OCI-LY3 (cell line): ENCODE results near the gene SPEF1.

Experiments
- H2AFZ ChIP-seq: fragments of 200-600, 300-600 bp; shearing (Covaris generic); 2 replicates; pipeline ENCODE4 v1.6.0; 2014; ENCODE audit warnings: antibody characterized with exemption, low read depth, low read length
- H3K27ac ChIP-seq: fragments of 200-600, 300-600 bp; sonication (generic); 2 replicates; pipeline ENCODE4 v1.5.1; 2014; ENCODE audit warnings: mild to moderate bottlenecking, low read length, moderate library complexity, mixed read lengths
- H3K27me3 ChIP-seq: fragments of 200-600, 300-600 bp; sonication (generic); 2 replicates; pipeline ENCODE4 v1.6.1; 2014; ENCODE audit warnings: low read depth, low read length, mixed read lengths
- H3K36me3 ChIP-seq: fragments of 200-600, 300-600 bp; sonication (generic); replicated peaks from 2 replicates; pipeline ENCODE3; 2014; ENCODE audit warnings: low read depth, low read length, mixed read lengths
- H3K4me1 ChIP-seq: fragments of 300-600, 200-600 bp; sonication (generic); 2 replicates; pipeline ENCODE4 v1.6.1; 2014; ENCODE audit warnings: low read length, mixed read lengths
- H3K4me2 ChIP-seq: fragments of 200-600, 300-600 bp; sonication (generic); 2 replicates; pipeline ENCODE4 v1.6.1; 2014; ENCODE audit warnings: low read length, mixed read lengths
- H3K4me3 ChIP-seq: fragments of 300-600, 200-600 bp; sonication (generic); 2 replicates; pipeline ENCODE4 v1.5.1; 2014; ENCODE audit warnings: antibody characterized with exemption, mild to moderate bottlenecking, low read length, moderate library complexity
- H3K79me2 ChIP-seq: fragments of 300-600, 200-600 bp; shearing (Covaris generic); 2 replicates; pipeline ENCODE4 v1.6.1; 2014; ENCODE audit warnings: mild to moderate bottlenecking, low read length, mixed read lengths
- H3K9ac ChIP-seq: fragments of 300-600, 200-600 bp; shearing (Covaris generic); 2 replicates; pipeline ENCODE4 v1.6.0; 2014; ENCODE audit warnings: mild to moderate bottlenecking, low read length, moderate library complexity
- H3K9me3 ChIP-seq: fragments of 200-600, 300-600 bp; shearing (Covaris generic); 2 replicates; pipeline ENCODE4 v1.6.1; 2014; ENCODE audit warnings: low read length, mixed read lengths; ENCODE audit not compliant: insufficient read depth
- H4K20me1 ChIP-seq: fragments of 200-600, 300-600 bp; sonication (generic); 2 replicates; pipeline ENCODE4 v1.6.1; 2016; ENCODE audit warnings: low read length, mixed read lengths; ENCODE audit not compliant: insufficient read depth
- EZH2phosphoT487 ChIP-seq: fragments of 200-600 bp; shearing (Covaris generic); IDR thresholded peaks from 2 replicates; pipeline ENCODE4 v1.6.1; 2018; ENCODE audit warnings: antibody characterized with exemption, mixed run types, low read depth
- TF ChIP-seq, protein P1 (sequence below): fragments of 200-600, 300-600 bp; sonication (generic); IDR thresholded peaks from 2 replicates; pipeline ENCODE4 v1.5.1; 2014; ENCODE audit warnings: antibody characterized with exemption, low read length, low read depth

The SPEF1 gene

DNA sequence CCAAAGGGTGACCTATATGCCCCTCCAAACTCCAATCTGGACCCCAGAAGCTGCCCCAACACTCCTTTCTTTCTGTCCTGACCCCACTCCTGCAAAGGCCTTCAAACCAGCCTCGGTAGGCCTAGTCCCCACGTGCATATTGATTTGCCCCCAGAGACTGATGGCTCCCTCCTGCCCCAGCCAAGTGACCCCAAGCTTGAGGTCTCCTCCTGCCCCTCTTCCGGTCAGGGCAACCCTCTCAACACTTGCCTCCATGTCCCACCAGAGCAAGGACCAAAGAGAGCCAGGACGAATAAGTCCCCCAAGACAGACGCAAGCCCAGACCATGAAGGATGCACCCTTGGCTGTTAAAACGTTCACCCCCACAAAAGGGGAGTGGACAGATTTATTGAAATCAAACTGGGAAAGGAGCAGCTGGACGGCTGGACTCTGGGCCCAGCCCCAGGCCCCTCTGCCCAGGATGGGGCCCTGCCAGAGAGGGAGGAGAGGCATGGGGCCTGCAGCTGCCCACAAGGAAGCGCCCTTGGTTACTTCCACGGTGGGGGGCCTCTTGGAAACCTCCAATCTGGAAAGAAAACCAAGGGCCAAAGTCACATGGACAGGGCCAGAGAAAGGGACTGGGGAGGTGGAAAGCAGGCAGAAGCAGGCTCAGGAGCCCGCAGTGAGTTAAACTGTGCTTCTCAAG is 2.4 kb upstream of the SPEF1 start:
- Histone ChIP-seq H4K20me1 (peaks cover 4% of the 10 kb centered on the region; the same call in 1 of the 2 replicates), H3K4me2 (no peak overlapping the region), H3K27ac (no peak overlapping the region), H3K9me3 (no peaks in the 10 kb centered on the region), H3K79me2 (peaks cover 6% of the 10 kb centered on the region; the same call in 1 of the 2 replicates), H3K9ac (no peak overlapping the region), H3K4me3 (no peak overlapping the region), H3K27me3 (0 out of 2 replicates have a peak, but pooled peaks cover 3% of the 10 kb centered on the region), H3K4me1 (peaks cover 15% of the 10 kb centered on the region), H3K36me3 (no peaks in the 10 kb centered on the region), H2AFZ (no peak overlapping the region)
- no peak for TF ChIP-seq EZH2phosphoT487
- TF ChIP-seq, protein P1, sequence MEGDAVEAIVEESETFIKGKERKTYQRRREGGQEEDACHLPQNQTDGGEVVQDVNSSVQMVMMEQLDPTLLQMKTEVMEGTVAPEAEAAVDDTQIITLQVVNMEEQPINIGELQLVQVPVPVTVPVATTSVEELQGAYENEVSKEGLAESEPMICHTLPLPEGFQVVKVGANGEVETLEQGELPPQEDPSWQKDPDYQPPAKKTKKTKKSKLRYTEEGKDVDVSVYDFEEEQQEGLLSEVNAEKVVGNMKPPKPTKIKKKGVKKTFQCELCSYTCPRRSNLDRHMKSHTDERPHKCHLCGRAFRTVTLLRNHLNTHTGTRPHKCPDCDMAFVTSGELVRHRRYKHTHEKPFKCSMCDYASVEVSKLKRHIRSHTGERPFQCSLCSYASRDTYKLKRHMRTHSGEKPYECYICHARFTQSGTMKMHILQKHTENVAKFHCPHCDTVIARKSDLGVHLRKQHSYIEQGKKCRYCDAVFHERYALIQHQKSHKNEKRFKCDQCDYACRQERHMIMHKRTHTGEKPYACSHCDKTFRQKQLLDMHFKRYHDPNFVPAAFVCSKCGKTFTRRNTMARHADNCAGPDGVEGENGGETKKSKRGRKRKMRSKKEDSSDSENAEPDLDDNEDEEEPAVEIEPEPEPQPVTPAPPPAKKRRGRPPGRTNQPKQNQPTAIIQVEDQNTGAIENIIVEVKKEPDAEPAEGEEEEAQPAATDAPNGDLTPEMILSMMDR: no peak

DNA sequence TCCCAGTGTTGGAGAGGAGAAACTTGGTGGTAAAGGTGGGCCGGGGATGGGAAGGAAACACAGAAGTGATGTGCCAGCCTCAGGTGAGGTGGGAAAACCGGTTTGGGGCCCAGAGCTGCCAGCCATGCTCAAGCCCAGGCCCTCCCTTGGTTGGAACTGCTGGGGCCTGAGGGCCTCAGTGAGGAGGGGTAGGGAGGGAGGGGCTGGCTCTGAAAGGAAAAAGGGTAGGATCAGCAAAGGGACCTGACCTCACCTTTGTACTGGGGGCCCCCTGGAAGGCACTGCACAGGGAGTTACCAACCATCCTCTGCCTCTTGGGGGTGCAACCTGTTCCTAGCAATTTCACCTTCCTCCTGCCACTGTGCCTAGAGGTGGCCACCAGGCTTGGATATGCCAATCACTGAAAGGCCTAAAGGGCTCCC is 1.8 kb upstream of the SPEF1 start:
- H2AFZ ChIP-seq: no peak overlapping the region
- peaks cover 15% of the 10 kb centered on the region for H3K4me1 ChIP-seq
- H3K36me3 ChIP-seq: no peaks in the 10 kb centered on the region
- no peaks in the 10 kb centered on the region for H3K9me3 ChIP-seq
- H3K79me2 ChIP-seq: peaks cover 6% of the 10 kb centered on the region; the same call in 1 of the 2 replicates
- no peak overlapping the region for H3K27ac ChIP-seq
- H3K4me3 ChIP-seq: no peak overlapping the region
- H4K20me1 ChIP-seq: peaks cover 4% of the 10 kb centered on the region; the same call in 1 of the 2 replicates
- no peak for TF ChIP-seq EZH2phosphoT487
- TF ChIP-seq, protein P1: no peak
- H3K4me2 ChIP-seq: no peak overlapping the region
- H3K27me3 ChIP-seq: 0 out of 2 replicates have a peak, but pooled peaks cover under 1% of the 10 kb centered on the region
- H3K9ac ChIP-seq: no peak overlapping the region

DNA sequence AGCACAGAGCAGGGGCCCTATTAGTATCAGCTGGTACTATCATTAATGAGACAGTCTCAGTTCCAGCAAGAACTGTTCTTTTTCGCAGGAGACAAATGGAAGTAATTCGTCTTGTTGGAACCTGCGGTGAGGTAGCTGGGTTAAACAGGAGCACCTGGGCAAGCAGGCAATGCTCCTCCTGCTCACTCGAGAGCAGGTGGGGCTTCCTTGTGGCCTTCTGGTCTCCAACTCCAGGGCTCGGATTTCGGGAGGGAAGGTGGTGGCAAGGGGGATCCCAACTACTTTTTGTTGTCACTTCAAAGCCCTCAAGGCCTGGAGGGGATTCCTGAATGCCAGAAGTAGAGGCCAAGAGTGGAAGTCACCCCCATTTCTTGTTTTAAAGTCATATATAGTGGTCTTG is 1.3 kb upstream of the SPEF1 start:
- H2AFZ ChIP-seq: no peak overlapping the region
- no peaks in the 10 kb centered on the region for H3K36me3 ChIP-seq

DNA sequence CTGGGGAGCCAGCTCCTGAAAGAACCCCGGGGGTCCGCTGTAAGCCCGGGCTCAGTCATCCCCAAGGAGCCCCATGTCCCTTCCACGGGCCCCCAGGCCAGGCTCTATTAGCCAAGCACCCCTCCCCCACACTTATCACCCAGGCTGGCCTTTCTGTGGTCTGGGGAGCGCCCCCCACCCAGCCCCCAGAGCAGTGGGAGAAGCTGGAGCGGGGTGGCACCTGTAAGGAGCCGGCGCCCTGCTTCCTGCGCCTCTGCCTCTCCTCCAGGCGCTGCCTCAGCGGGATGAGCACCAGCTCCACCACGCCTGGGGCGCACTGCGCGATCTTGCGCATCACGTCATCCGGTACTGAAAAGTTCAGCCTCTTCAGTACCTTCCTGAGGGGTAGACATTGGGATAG is 2.3 kb downstream of the SPEF1 start:
- H3K9me3 ChIP-seq: no peaks in the 10 kb centered on the region
- no peak overlapping the region for H2AFZ ChIP-seq
- no peaks in the 10 kb centered on the region for H3K27me3 ChIP-seq
- H3K4me2 ChIP-seq: no peak overlapping the region
- no peak overlapping the region for H3K9ac ChIP-seq
- H3K79me2 ChIP-seq: no peaks in the 10 kb centered on the region
- no peak overlapping the region for H3K4me3 ChIP-seq
- no peak overlapping the region for H3K27ac ChIP-seq
- no peaks in the 10 kb centered on the region for H3K36me3 ChIP-seq
- peaks cover 8% of the 10 kb centered on the region; the same call in 1 of the 2 replicates for H3K4me1 ChIP-seq
- TF ChIP-seq, protein P1: no peak
- TF ChIP-seq EZH2phosphoT487: no peak
- peaks cover 4% of the 10 kb centered on the region; the same call in 1 of the 2 replicates for H4K20me1 ChIP-seq

More for the DNA sequence above, 1.3 kb upstream of the SPEF1 start:
- H3K9ac ChIP-seq: no peak overlapping the region
- H3K27me3 ChIP-seq: no peaks in the 10 kb centered on the region
- no peak overlapping the region for H3K4me3 ChIP-seq
- H3K4me2 ChIP-seq: no peak overlapping the region
- peaks cover 4% of the 10 kb centered on the region; the same call in 1 of the 2 replicates for H4K20me1 ChIP-seq
- H3K27ac ChIP-seq: no peak overlapping the region
- TF ChIP-seq EZH2phosphoT487: no peak
- no peaks in the 10 kb centered on the region for H3K9me3 ChIP-seq
- H3K79me2 ChIP-seq: peaks cover 6% of the 10 kb centered on the region; the same call in 1 of the 2 replicates
- H3K4me1 ChIP-seq: peaks cover 14% of the 10 kb centered on the region
